GM23338 (cell line): ENCODE results near the gene MED13L. TPM values are rescaled to one million over a fixed set of nuclear protein-coding genes. Genes with fewer than 3 reads are reported as not detected.

Experiments used
- ATAC-seq: fragments of 200-7000 bp; cut with Tn5 transposase; 3 replicates; pipeline ENCODE4 v1.9.1; 2020
- DNase-seq: peaks from one replicate; pipeline ENCODE4 v3.0.0-alpha.2; 2015; ENCODE audit warnings: low spot score
- H2AFZ ChIP-seq: fragments of 200-600 bp; sonication (generic); 2 replicates; pipeline ENCODE4 v1.8.0; 2016; ENCODE audit warnings: antibody characterized with exemption, mild to moderate bottlenecking, moderate library complexity
- H3F3A ChIP-seq: fragments of 200-600 bp; sonication (generic); replicated peaks from 2 replicates; pipeline ENCODE4 v1.8.0; 2017; ENCODE audit warnings: antibody characterized with exemption, mixed run types, low read depth
- H3K27ac ChIP-seq: fragments of 200-600 bp; sonication (generic); 2 replicates; pipeline ENCODE4 v1.6.1; 2016; ENCODE audit warnings: low read depth
- H3K27me3 ChIP-seq: fragments of 200-600 bp; sonication (generic); 2 replicates; pipeline ENCODE4 v1.8.0; 2016; ENCODE audit warnings: mild to moderate bottlenecking, mixed run types, moderate library complexity; ENCODE audit not compliant: insufficient read depth
- H3K36me3 ChIP-seq: fragments of 200-600 bp; sonication (generic); 2 replicates; pipeline ENCODE4 v1.8.0; 2016; ENCODE audit warnings: mild to moderate bottlenecking; ENCODE audit not compliant: insufficient read depth
- H3K4me1 ChIP-seq: fragments of 200-600 bp; sonication (generic); 2 replicates; pipeline ENCODE4 v1.8.0; 2016; ENCODE audit warnings: mild to moderate bottlenecking, moderate library complexity; ENCODE audit not compliant: insufficient read depth
- H3K4me2 ChIP-seq: fragments of 200-600 bp; sonication (generic); 2 replicates; pipeline ENCODE4 v1.7.1; 2017; ENCODE audit warnings: mixed run types
- H3K4me3 ChIP-seq: fragments of 200-600 bp; sonication (generic); 2 replicates; pipeline ENCODE4 v1.6.1; 2016; ENCODE audit warnings: mixed run types
- H3K79me2 ChIP-seq: fragments of 200-600 bp; sonication (generic); replicated peaks from 2 replicates; pipeline ENCODE4 v1.8.0; 2017; ENCODE audit warnings: mild to moderate bottlenecking; ENCODE audit not compliant: insufficient read depth
- H3K9me2 ChIP-seq: fragments of 200-600 bp; sonication (generic); 2 replicates; pipeline ENCODE4 v1.8.0; 2017; ENCODE audit not compliant: insufficient read depth
- H4K20me1 ChIP-seq: fragments of 200-600 bp; sonication (generic); replicated peaks from 2 replicates; pipeline ENCODE4 v1.8.0; 2017; ENCODE audit warnings: mild to moderate bottlenecking; ENCODE audit not compliant: insufficient read depth
- H3K27ac Mint-ChIP-seq: 2 replicates; pipeline ENCODE4 v1.8.0; 2020; ENCODE audit warnings: inconsistent platforms, mild to moderate bottlenecking, moderate library complexity, mixed read lengths
- H3K27me3 Mint-ChIP-seq: 3 replicates; pipeline ENCODE4 v1.8.0; 2022; ENCODE audit warnings: low read depth, mild to moderate bottlenecking, moderate library complexity, mixed read lengths, inconsistent platforms; ENCODE audit not compliant: insufficient read depth, poor library complexity
- H3K36me3 Mint-ChIP-seq: 3 replicates; pipeline ENCODE4 v1.8.0; 2021; ENCODE audit warnings: low read depth, mild to moderate bottlenecking, inconsistent platforms, moderate library complexity, mixed read lengths
- H3K4me1 Mint-ChIP-seq: 3 replicates; pipeline ENCODE4 v1.8.0; 2020; ENCODE audit warnings: mild to moderate bottlenecking, inconsistent platforms, mixed read lengths
- H3K4me3 Mint-ChIP-seq: 3 replicates; pipeline ENCODE4 v1.8.0; 2021; ENCODE audit warnings: moderate library complexity, mild to moderate bottlenecking, inconsistent platforms, mixed read lengths
- H3K9me3 Mint-ChIP-seq: 3 replicates; pipeline ENCODE4 v1.8.0; 2020; ENCODE audit warnings: moderate library complexity, mild to moderate bottlenecking, inconsistent platforms, mixed read lengths
- CTCF ChIP-seq, 2 experiments: fragments of 200-600 bp in 1 of 2; sonication (generic) in 1 of 2; conservative IDR thresholded peaks; 2 replicates each; pipeline versions ENCODE4 v1.5.1 to v1.6.1; 2016 to 2017; ENCODE audit warnings: antibody characterized with exemption in 2 of 2, low read depth in 2 of 2, mild to moderate bottlenecking in 2 of 2, moderate library complexity in 1 of 2
- JUNB ChIP-seq: IDR thresholded peaks from one replicate; pipeline ENCODE4 v1.6.1; 2016; ENCODE audit warnings: antibody characterized with exemption; ENCODE audit not compliant: unreplicated experiment
- REST ChIP-seq: IDR thresholded peaks from one replicate; pipeline ENCODE4 v1.6.1; 2018; ENCODE audit warnings: antibody characterized with exemption; ENCODE audit not compliant: unreplicated experiment
- polyA plus RNA-seq: library from polyadenylated mRNA; unstranded; fragments of >200 nt; fragmentation: Nextera tagmentation; extraction: Ambion mirVana; gene quantifications from 2 replicates; pipeline ENCODE4 v1.2.1, GENCODE V29; 2016
- total RNA-seq: library from RNA; depleted of rRNA; stranded (reverse); fragments of >200 nt; shearing (Covaris generic); gene quantifications from 2 replicates; pipeline ENCODE4 v1.2.3, GENCODE V29; 2014

MED13L gene
- total and polyA plus RNA-seq, 2 experiments from 2014 or later = 20.9 to 73.6 TPM

GRCh38 chr12:115916910-115917668 lies 360.4 kb downstream of the MED13L start:
- ATAC-seq = peak; percentile 96
- peak overlapping the region; percentile 58 for H3K4me3 ChIP-seq

GRCh38 chr12:115914122-115914521 lies 363.4 kb downstream of the MED13L start:
- Histone ChIP-seq H2AFZ (no peak overlapping the region), H3K4me2 (no peak overlapping the region), H4K20me1 (no peaks in the 10 kb centered on the region), H3K27ac (no peak overlapping the region), H3K79me2 (no peaks in the 10 kb centered on the region), H3K9me2 (no peaks in the 10 kb centered on the region), H3K36me3 (no peaks in the 10 kb centered on the region), H3F3A (no peaks in the 10 kb centered on the region), H3K4me1 (no peaks in the 10 kb centered on the region), H3K4me3 (no peak overlapping the region), H3K27me3 (peaks cover 7% of the 10 kb centered on the region; the same call in 1 of the 2 replicates)
- H3K27ac Mint-ChIP-seq = no peak overlapping the region
- H3K4me1 Mint-ChIP-seq = peaks cover 3% of the 10 kb centered on the region; the same call in 2 of the 3 replicates
- H3K36me3 Mint-ChIP-seq = no peaks in the 10 kb centered on the region
- peaks cover 5% of the 10 kb centered on the region for H3K27me3 Mint-ChIP-seq
- ATAC-seq (no peak), DNase-seq (no peak)
- TF ChIP-seq REST = no peak
- no peak overlapping the region for H3K4me3 Mint-ChIP-seq
- H3K9me3 Mint-ChIP-seq = no peaks in the 10 kb centered on the region

More at GRCh38 chr12:115916910-115917668, 360.4 kb downstream of the MED13L start:
- H3K9me3 Mint-ChIP-seq = peaks cover 12% of the 10 kb centered on the region
- H3K4me3 Mint-ChIP-seq = peak overlapping the region; percentile 66
- H3K79me2 ChIP-seq = no peaks in the 10 kb centered on the region
- no peaks in the 10 kb centered on the region for H3F3A ChIP-seq
- H3K27me3 Mint-ChIP-seq = peaks cover 7% of the 10 kb centered on the region
- no peaks in the 10 kb centered on the region for H3K4me1 ChIP-seq
- no peak overlapping the region for H3K27ac Mint-ChIP-seq
- no peaks in the 10 kb centered on the region for H3K36me3 ChIP-seq
- no peak overlapping the region for H3K27ac ChIP-seq
- peak overlapping the region; percentile 96 for H2AFZ ChIP-seq
- H3K9me2 ChIP-seq = no peaks in the 10 kb centered on the region
- peak overlapping the region; percentile 80 for H3K4me2 ChIP-seq
- peaks cover 9% of the 10 kb centered on the region for H3K36me3 Mint-ChIP-seq
- TF ChIP-seq CTCF (conservative IDR thresholded peaks at IDR 0.05; ENCODE audit: low read depth in 2 of 2) = peak; percentile 72 to 99
- no peak for TF ChIP-seq JUNB
- peaks cover 3% of the 10 kb centered on the region; the same call in 2 of the 3 replicates for H3K4me1 Mint-ChIP-seq
- peak; percentile 85 for DNase-seq
- H3K27me3 ChIP-seq = peaks cover 7% of the 10 kb centered on the region; the same call in 1 of the 2 replicates
- no peaks in the 10 kb centered on the region for H4K20me1 ChIP-seq
